Stimulated activated CD4-positive, alpha-beta T cell treated with anti-CD3 and anti-CD28 coated beads, Interleukin-1b, Interleukin-23, amount 100 ng/mL, for 4 hours (primary cell): ENCODE data around the gene DMD.
"Not testable (repeated sequence)": the region's sequence is repeated elsewhere in the genome, so short reads cannot be mapped to it uniquely, and the experiment has no call there.

Experiments
- DNase-seq, 2 donors: peaks; one replicate each; pipeline ENCODE4 v3.0.0-alpha.2; 2020; ENCODE audit warnings: low read depth in 2 of 2

DMD gene

DNA sequence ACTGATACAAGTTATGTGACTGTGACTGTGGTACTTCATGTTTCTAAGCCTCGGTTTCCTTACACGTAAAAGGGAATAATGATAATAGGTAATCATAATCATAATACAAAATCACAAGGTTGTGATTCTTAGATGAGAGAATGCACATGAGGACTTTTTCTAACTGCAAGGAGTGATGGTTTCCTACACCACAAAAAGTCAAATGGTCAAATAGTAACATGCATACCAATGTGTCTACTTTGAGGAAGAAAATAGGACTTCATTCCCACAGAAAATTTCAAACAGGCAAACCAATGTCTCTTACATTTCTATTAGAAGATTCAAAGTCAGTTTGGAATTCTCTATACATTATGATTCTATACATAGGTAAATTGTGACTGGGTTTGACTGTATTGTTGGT is 1770.8 kb downstream of the DMD start:
- no peak for DNase-seq

DNA sequence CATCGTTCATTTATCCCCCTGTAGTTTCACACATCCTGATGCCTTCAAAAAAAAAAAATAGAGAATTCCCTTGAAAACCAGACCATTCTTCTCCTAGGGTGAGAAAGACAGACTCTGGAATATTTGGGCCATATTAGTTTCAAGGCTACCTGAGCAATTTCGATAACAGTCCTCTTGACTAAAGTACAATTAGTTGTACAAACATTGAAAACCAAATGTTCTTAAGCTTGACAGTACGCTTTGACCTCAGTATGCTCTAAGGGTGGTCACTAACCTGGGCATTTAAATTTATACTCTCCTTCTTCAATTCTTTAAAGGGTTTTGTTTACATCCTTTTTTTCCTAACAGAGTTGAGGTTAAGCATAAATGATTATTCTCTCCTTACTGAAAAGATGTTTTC is 1774.9 kb downstream of the DMD start:
- no peak for DNase-seq

DNA sequence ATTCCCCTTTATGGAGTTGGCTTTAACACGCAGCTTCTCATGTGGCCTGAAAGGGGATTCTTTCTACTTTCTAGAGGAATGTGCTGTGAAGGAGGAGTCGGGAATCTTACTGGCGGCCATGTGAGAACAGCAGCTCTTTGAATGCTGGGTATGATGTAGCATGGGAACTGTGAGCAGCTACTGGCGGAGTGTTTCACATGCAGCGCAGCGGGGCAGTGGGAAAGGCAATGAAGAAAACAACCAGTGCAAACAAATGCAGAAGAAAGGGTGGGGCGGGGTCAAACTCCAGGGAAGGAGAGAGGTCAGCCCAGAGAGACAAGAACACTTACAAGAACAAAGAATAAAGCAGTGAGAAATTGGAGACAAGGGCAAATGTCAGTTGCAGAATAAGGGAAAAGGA is 1775.8 kb downstream of the DMD start:
- DNase-seq = no peak

DNA sequence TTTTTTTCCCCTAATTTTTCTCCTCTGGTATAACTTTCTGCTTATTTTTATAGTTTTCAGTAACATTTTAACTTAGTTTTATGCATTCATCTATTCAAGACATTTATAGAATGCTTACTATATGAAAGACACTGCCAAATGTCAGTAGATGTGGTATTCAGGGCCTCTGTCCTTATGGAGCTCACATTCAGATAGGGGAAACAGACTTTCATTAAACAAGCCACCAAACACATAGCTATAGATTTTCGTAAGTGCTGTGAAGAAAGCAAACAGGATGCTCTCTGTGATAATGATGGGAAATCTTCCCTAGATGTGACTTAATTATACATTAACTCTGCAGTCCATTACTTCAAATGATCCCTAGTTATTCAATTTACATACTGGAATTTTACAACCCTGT is 1777.5 kb downstream of the DMD start:
- DNase-seq = no peak

DNA sequence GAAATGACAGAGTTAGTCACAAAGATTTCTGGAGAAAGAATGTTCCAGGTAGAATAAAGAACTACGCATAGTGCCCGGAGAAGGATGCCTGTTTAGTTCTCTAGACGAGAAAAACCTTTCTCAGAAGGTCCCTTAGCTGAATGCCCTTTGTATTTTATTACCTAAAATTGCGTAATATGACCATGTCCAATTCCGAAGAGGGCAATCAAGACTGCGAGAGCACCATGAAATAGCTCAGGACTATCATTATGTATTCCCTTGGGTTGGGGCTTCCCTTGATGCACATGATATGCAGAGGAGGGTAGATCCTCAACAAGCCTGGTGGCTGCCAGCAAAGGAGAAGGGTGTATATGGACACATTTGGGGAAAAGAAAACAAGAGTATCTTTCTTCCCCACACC is 1781.4 kb downstream of the DMD start:
- DNase-seq = no peak

DNA sequence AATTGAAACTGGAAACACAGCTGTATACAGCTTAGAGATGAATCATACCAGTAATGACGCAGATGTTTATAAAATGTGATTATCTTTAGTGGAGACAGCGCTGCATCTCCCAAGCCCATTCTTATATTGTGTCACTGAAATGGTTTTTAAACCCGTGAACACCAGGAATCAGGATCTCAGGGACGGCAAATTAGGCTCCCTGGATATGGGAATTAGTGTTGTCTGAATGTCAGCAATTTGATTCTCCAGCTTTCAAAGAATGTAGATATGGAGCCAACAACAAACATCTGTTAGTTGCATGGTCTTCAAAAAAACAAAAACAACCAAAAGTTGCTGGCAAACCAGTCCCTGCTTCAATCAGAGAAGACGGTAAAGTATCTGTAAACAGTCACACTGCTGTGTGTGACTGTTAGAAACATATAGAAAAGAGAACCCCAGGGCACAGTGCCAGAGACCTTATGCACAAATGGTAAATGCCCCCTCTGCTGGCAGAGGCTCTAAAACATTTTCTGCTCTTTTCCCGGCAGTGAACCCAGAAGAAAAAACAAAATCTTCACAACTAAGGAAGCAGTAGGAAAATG is 1787.7 kb downstream of the DMD start:
- no peak for DNase-seq

DNA sequence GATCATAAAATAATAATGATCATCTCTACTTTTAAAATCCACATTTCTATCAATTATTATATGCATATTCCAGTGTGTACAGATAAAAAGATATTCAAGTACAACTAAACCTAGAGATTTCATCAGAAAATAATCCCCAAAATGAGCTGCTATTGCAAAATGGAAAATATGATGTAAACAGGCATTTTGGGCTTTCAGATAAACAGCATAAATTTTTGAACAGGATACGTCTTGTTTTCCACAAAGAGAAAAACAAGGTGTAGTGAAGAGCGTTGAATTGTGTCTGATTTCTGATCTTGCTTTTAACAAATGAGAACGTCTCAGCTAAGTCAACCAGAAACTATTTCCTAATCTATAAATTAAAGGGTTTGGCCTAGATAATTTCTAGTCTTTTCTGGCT is 1789.9 kb downstream of the DMD start:
- DNase-seq = no peak

DNA sequence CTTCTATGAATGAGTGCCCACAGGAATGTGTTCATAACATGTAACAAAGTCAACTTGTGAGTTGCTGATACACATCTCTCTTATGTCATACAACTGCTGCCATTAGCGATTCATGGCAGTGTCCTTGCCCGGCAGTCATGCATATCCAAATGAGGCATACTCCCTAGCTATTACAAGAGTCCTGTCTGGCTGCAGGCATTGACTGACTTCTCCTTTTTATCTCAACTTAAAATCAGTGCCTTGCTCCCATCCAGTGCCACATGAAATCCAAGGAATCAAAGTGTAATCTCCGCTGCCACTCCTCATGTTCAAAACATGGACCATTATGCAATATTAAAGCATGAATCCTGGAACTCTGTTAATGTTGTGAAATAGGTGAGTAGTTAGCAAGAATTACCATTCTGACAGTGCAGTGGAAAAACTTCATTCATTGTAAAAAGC is 1790.6 kb downstream of the DMD start:
- no peak for DNase-seq

DNA sequence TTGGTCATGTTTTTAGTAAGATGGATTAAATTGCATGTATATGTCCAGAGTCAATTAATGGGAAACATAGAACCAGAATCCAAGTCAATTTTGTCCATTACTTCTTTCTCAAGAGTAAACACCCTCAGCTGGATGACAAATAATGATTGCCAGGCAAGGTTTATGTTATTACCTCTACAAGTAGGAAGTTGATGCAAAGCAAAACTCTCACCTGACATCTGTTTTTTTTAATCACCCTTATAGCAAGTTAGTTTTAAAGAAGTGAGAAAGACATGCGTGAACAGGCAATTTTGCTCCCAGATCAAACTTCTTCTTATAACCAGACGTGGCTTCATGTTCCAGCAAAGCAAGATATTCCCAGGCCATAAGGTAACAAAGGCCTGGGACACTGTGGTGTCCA is 1791.0 kb downstream of the DMD start:
- DNase-seq = no peak

DNA sequence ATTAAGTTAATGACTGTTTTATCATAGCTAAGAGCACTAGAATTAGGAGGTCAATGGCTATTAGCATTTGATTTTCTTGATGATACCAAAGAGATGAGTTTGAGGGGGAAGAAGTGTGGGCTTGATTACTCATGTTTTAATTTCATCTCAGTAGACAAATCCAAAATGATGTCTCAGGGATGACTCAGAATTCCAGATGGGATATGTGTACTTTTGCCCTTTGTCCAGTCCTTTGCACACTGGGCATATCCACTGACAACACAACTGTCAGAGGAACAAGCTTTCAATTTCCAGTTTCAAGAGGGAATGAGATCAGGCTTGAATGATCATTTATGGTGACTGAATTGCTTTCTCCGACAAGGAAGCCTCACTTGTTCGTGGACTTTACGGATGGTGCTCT is 1814.2 kb downstream of the DMD start:
- no peak for DNase-seq

DNA sequence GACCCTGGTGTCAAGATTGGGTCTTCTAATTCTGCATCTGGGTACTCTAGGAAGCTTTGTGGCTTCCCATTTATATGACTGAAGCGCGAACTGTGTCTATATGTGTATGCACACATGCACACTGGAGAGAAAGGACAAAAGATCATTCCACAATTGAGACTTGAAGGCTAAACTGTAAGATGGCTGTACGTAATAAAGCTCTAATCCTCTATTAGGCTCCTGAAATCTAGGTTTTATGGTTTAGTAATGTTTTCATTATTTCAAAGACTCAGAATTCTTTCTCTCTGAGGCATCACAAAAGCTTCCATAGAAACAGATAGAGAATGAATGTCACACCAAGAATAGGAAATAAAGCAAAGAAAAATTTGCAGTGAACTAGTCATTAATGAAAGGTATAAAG is 1818.8 kb downstream of the DMD start:
- no peak for DNase-seq

DNA sequence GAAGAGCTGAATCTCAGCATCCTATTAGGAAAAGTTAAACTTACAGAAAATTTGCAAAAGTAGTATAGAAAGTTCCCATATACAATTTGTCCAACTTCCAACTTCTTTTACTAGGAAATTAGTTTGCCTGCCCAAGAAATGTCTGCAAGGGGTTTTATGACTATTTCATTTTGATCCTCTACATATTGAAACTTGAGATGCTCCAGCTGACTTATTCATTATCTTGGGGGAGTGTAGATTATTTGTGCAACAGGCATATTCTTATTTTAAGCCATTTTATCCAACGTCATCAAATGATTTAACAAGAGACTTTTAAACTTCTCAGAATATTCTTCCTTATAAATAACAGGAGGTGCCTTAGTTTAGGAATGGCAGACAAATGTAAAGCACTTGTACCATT is 1822.4 kb downstream of the DMD start:
- DNase-seq = no peak

DNA sequence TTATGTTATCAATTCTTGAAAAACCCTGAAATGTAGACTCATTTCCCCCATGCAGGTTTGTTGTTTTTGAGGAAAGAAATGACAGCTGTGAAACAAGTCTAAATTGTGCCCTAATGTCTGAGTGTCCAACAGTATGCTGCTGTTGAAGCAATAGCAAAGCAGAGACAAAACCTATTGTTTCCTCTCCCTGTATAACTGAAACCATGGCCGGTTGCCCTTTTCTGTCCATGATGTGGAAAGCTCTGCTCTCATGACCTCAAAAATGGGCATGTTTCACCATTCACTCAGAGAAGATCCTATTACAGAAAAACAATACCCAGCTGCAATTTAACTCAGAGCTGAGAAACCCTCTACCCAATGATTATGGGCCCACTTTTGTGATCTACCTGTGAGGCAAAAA is 1826.9 kb downstream of the DMD start:
- no peak for DNase-seq

DNA sequence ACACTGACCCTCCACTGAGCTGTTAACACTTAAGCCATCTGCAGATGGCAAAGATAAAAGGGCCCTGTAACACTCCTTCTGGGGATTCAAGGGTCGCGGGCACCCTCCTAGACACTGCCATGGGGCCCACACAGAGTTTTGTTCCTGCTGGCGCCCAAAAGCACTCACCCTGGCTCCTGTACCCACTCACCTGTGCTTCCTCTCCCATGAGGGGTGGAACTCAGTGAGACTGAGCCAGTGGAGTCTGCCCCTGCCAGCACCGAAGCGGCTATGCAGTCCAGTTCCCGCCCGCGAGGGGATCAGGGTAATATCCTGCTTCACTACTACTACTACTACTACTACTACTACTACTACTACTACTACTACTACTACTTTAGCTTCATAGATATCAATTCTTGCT is 1827.4 kb downstream of the DMD start:
- no peak for DNase-seq

DNA sequence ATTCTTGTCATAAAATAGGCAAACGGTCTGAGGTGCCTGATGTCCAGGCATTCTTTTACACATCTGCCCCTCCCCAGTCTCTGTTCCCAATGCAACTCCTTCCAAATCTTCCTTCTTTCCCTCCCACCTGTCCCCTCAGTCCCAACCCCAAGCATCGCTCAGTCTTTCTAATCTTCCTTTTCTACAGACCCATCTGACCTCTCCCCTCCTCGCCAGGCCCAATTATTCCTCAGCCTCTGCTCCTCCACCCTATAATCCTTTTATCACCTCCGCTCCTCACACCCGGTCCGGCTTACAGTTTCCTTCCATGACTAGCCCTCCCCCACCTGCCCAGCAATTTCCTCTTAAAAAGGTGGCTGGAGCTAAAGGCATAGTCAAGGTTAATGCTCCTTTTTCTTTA is 1832.4 kb downstream of the DMD start:
- not testable (repeated sequence) for DNase-seq

DNA sequence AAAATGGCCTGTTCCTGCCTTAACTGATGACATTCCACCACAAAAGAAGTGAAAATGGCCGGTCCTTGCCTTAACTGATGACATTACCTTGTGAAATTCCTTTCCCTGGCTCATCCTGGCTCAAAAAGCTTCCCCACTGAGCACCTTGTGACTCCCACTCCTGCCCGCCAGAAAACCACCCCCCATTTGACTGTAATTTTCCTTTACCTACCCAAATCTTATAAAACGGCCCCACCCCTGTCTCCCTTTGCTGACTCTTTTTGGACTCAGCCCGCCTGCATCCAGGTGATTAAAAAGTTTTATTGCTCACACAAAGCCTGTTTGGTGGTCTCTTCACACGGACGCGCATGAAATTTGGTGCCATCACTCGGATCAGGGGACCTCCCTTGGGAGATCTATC is 1833.5 kb downstream of the DMD start:
- DNase-seq = not testable (repeated sequence)

DNA sequence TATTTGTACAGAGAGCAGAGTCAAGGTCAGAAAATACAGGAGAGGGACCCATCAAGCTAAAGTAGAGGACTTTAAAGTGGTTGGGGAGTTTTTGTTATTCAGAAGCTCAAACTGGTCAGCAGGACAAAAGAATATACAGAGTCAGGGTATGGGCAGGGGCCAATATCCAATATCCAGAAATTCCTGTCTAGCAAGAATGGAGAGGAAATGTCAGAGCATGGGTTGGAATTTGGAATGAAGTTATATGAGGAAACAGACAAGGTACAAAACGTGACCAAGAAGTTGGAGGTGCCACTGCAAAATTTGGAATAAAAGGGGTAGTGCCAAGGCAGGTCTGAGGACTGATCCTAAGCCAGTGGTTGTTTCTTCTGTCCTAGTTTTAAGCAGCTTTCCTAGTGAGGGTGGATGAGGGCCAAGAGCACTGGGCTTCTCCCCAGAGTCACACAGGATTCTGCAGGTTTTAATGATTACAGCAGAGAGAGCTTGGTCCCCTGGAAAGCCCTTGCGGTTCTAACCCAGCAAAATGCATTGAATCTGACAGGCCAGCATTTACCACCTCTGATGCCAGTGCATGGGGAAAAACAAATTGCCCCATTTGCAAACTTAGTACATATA is 1834.8 kb downstream of the DMD start:
- no peak for DNase-seq

DNA sequence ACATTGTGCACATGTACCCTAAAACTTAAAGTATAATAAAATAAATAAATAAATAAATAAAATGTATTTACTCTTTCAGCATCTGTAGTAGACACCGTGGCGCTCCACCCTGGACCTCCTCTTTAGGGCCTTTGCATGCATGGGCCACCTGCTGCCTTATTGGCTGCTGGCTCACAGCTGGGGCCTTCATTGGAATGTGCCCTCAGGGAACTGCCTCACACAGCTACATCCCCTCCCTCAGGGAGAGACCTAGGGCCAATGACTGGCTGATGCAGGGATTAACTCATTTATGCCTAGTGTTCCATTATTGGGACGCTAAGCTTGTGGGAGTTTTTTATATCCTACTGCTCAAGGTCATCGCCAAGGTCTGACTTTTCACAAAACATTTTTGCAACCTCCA is 1836.6 kb downstream of the DMD start:
- no peak for DNase-seq

DNA sequence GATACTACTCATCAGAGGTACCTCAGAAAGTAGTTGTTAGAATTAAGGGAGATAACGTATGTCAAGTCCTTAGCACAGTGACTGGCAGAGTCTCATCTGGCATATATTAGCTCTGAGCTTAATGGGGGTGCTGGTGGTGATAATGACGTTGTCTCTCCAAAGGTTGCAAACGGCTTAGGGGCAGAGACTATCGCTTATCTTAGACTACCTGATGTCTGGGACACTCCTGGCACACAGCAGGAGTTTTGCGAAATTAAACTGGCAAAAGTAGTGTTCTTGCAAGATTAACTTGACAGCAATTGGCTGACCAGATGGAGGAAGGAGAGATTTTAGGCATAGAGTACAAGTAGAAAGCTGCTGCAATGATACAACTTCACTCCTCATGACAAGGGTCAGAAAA is 1839.4 kb downstream of the DMD start:
- DNase-seq = no peak

DNA sequence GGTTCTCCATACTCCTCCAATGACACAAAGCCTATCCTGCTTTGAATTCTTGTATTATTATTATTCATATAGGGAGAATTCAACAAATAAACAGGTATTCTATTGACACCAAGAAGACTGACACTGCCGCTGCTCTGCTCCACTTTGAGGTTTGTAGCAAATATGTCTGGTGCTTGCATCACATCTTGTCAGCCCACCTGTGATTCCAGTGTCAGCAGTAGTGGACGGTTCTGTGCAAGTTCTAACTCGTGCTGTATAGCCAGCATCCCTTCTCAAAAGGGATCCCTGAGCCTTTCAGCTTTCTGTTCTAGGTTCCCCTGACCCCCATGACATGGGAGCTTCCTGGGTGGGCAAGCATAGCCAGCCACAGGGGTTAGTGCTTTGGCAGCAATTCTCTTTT is 1843.5 kb downstream of the DMD start:
- no peak for DNase-seq

DNA sequence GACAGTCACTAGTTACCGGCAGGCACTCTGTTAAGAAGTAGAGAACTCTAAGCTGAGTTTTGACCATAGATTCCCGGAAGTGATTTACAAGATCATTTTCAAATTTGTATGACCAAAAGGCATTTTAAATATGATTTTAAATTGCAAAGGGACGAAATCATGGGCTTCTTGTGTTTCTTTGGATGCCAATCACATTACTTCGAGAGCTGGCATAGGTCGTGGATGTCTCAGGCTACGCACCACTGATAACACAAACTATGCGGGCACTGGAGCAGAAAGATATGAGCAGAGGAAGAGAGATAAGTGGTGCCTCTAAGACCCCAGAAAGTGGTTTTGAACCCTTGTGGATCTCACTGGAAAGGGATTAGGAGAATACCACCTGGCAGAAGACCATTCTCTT is 1845.3 kb downstream of the DMD start:
- DNase-seq = no peak

DNA sequence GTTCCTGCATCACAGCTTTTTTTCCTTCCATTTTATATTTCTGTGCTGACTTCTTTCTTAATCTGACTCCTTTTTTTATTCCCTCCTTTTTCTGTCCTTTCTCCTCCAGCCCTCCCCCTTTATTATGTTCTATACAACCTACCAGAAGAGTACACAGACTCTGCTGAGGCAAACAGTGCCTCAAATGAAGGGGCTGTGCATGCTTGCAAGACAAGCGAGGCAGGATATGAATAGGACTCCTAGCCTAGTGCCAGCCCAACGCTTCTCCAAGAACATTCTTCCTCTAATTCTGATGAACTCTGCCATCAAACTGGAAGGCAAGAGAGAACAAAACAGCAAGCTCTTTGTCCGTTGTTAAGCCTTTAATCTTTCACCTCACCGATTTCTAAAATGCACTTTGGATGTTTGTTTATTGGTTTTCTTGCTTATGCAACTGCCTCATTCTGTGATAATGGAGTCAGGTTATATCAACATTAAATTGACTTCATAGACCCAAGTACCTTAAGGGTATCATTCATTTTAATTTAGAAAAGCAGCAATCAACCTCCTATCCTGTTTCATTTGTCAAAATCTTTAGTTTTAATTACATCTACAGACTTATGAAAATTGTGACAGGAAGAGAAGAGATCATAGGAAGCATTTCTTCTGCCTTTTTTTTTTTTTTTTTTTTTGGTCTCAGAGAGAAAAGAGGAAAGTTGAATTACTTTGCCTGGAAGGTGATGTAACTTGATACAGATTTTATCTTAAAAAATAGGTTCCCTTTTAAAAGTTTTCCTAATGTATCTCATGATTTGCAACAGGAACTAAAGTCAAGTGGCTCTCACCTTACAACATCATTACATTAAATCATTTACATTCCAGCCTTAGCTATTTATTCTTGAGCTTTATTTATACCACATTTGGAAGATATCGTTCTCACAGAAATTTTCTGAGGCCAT is 1854.8 kb downstream of the DMD start:
- no peak for DNase-seq
